Measurements from ENCODE around the gene KRTAP9-7.

GRCh38 chr17:41322903-41323895 is 47.7 kb downstream of the KRTAP9-7 start:
- no peak for TF ChIP-seq CTCF (optimal IDR thresholded peaks at IDR 0.05 in 1 of 3, IDR thresholded peaks at IDR 0.05 in 1 of 3, conservative IDR thresholded peaks at IDR 0.05 in 1 of 3; ENCODE audit: extremely low read depth in 1 of 3, insufficient read depth in 2 of 3, low read length in 3 of 3)
- no peak for TF ChIP-seq EZH2 (IDR thresholded peaks at IDR 0.05; ENCODE audit: low read length)

Data from keratinocyte (primary cell).